SK-N-SH treated with all-trans-retinoic acid at 6 μM for 48 hours (cell line): ENCODE data around the gene NUP214.

ENCODE experiments used
- ARNTL ChIP-seq: fragments of 450-650 bp; formaldehyde crosslinking; IDR thresholded peaks from 2 replicates; pipeline ENCODE4 v1.5.0; 2020; ENCODE audit warnings: low read depth, mild to moderate bottlenecking, moderate library complexity, borderline replicate concordance
- CREB5 ChIP-seq: fragments of 250-450 bp; sonication (Bioruptor Pico); IDR thresholded peaks from 2 replicates; pipeline ENCODE4 v1.5.1; 2020; ENCODE audit warnings: low read depth, mild to moderate bottlenecking, moderate library complexity
- CSDC2 ChIP-seq: fragments of 250-450 bp; sonication (Bioruptor Pico); IDR thresholded peaks from 2 replicates; pipeline ENCODE4 v1.5.0; 2020; ENCODE audit warnings: mild to moderate bottlenecking, moderate library complexity
- GLIS3 ChIP-seq: fragments of 250-450 bp; sonication (Bioruptor Pico); IDR thresholded peaks from 2 replicates; pipeline ENCODE4 v1.5.0; 2020; ENCODE audit warnings: mild to moderate bottlenecking, moderate library complexity
- PATZ1 ChIP-seq: fragments of 250-450 bp; sonication (Bioruptor Pico); IDR thresholded peaks from 2 replicates; pipeline ENCODE4 v1.8.0; 2020; ENCODE audit warnings: mild to moderate bottlenecking, moderate library complexity, borderline replicate concordance
- POU6F1 ChIP-seq: fragments of 250-450 bp; sonication (Bioruptor Pico); IDR thresholded peaks from 2 replicates; pipeline ENCODE4 v1.8.0; 2021; ENCODE audit warnings: low read depth, mild to moderate bottlenecking, moderate library complexity, borderline replicate concordance
- SNAI2 ChIP-seq: fragments of 250-450 bp; sonication (Bioruptor Pico); IDR thresholded peaks from 2 replicates; pipeline ENCODE4 v1.5.0; 2020; ENCODE audit warnings: mild to moderate bottlenecking, moderate library complexity
- TCF4 ChIP-seq: fragments of 250-450 bp; sonication (Bioruptor Pico); IDR thresholded peaks from 2 replicates; pipeline ENCODE4 v1.8.0; 2021; ENCODE audit warnings: mild to moderate bottlenecking, moderate library complexity, borderline replicate concordance
- TOX ChIP-seq: fragments of 250-450 bp; sonication (Bioruptor Pico); IDR thresholded peaks from 2 replicates; pipeline ENCODE4 v1.8.0; 2021; ENCODE audit warnings: mild to moderate bottlenecking, moderate library complexity, borderline replicate concordance
- ZC3H10 ChIP-seq: fragments of 250-450 bp; sonication (Bioruptor Pico); IDR thresholded peaks from 2 replicates; pipeline ENCODE4 v1.5.1; 2021; ENCODE audit warnings: mild to moderate bottlenecking, moderate library complexity
- ZFP3 ChIP-seq: fragments of 250-450 bp; sonication (Bioruptor Pico); IDR thresholded peaks from 2 replicates; pipeline ENCODE4 v1.5.0; 2020; ENCODE audit warnings: mild to moderate bottlenecking, moderate library complexity
- ZNF8 ChIP-seq: fragments of 450-650 bp; formaldehyde crosslinking; IDR thresholded peaks from 2 replicates; pipeline ENCODE4 v1.5.0; 2020; ENCODE audit warnings: mild to moderate bottlenecking, moderate library complexity

- TF ChIP-seq ZC3H10, result no peak
- no peak for TF ChIP-seq CREB5
- TF ChIP-seq GLIS3 (CRISPR knock-in tag), result no peak
- TF ChIP-seq ARNTL (CRISPR knock-in tag), result no peak
- TF ChIP-seq SNAI2 (CRISPR knock-in tag), result no peak
- no peak for TF ChIP-seq TCF4 (CRISPR knock-in tag)
- TF ChIP-seq TOX (CRISPR knock-in tag), result no peak
- no peak for TF ChIP-seq ZFP3 (CRISPR knock-in tag)
- no peak for TF ChIP-seq PATZ1 (CRISPR knock-in tag)
- no peak for TF ChIP-seq CSDC2 (CRISPR knock-in tag)
- TF ChIP-seq ZNF8 (CRISPR knock-in tag), result no peak
- TF ChIP-seq POU6F1, result no peak
Measured at GRCh38 chr9:131204285-131204684, 78.9 kb downstream of the NUP214 start.
